Measurements from ENCODE around the gene PCK2. TPM values are rescaled to one million over a fixed set of nuclear protein-coding genes. Genes with fewer than 3 reads are reported as not detected.

PCK2 gene
- total and polyA plus RNA-seq, 2 of the 8 experiments (the other 6 are each of a cell fraction or from before 2014, with no cell fraction given) = 81.9 to 115 TPM

DNA sequence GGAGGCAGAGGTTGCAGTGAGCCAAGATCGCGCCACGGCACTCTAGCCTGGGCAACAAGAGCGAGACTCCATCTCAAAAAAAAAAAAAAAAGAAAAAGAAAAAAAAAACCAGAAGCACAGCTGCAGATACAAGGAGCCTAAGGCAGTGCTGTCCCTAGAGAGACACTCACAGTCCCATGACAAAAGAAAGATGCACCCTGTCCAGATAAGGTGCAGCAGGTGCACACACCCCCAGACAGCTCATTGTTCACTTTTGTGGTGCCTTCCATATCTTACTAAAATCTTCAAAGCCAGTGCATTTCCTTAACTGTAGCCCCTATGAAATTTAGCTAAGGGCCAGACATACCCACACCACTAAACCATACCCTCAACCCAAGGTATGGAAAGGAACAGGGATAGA is 28.3 kb downstream of the PCK2 start (continued):
- TF ChIP-seq CBX8 (IDR thresholded peaks at IDR 0.05; ENCODE audit: borderline replicate concordance, low read depth, low read length) (no peak), HDAC6 (IDR thresholded peaks at IDR 0.05; ENCODE audit: low read depth, low read length) (no peak)

Data from H1 (cell line).